HG03575 (cell line): ENCODE data around the gene GPC5.

ENCODE experiments used
- ATAC-seq: cut with Tn5 transposase; IDR thresholded peaks from one replicate; pipeline ENCODE4 v1.9.1; 2021; ENCODE audit not compliant: unreplicated experiment, insufficient number of reproducible peaks, low FRiP score; ENCODE audit errors: extremely low read depth

GPC5 gene

DNA sequence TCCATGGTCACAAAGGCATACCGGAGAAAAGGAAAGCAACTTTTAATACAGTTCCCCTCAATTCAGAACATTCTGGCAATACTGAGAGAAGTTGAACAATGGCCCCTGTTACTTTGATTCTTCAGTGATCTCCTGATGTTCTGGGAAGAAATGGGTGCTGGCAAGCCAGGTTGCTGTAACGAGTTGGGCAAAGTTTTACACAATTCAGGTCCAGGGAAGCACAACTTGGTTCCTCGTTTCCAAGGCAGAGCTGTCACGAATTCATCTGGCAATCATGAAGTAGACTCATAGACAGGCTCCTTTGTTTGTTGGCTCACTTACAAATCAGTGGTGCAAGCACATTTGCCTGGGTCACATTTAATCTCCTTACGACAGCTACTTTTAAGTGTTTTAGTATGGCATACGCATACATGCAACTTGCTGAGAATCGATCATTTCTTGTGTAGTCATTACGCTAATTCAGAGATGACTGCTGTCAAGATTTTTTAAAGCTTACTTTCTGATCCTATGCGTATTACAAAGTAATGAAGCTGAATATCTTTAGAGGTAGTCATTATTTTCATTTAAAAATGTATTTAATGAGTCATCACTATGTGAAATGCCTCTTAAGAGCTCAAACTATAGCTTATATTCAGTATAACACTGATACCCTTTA lies 174.7 kb downstream of the GPC5 start:
- no peak for ATAC-seq

DNA sequence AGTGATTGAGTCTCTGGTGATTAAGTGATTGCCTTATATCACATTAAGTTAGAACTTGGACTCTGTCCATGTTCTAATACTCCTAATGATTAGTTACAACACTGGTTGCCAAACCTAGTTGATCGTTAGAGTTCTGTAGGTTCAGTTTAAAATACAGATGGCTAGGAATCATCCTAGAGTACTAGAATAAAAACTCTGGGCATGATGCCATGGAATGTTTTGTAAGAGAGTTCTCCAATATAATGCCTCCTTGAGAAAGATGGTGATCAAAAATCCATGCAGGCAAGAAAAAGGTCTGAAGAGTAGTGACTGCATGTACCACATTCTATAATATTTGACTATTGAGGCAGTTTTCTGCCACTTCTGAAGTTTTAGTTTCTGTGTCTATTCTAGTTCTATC lies 176.3 kb downstream of the GPC5 start:
- ATAC-seq: no peak

DNA sequence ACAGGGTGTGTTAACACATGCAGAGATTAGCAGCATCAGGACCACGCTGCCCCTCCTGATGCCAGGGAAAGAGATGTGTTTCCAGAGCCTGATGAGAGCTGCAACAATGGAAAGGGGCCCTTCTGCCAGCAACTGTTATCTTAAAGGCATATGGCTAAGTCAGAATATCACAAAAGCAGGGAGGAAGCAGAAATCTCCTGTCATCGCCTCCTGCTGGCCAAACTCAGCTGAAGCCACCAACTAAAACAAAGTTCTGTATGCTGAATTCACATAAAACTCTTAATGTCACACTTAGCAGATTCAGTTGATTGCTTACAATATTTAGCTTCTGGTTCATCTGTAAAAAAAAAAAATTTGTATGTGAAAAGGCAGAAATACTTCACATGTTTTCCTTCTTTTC lies 178.2 kb downstream of the GPC5 start:
- ATAC-seq: no peak

DNA sequence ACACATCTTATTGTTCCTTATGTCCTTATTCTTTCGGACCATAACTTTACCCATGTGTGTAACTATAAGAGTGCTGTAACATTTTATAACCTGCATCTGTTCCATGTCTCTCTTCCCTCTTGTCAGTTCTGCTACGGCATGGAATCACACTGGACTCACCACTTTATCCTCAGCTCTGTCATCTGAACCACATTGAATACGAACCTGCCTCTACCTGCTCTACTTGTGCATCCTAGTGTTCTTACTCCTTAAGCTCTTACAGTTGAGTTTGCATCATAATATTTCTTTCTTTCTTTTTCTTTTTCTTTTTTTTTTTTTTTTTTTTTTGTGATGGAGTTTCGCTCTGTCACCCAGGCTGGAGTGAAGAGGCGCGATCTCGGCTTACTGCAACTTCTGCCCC lies 180.9 kb downstream of the GPC5 start:
- no peak for ATAC-seq

GRCh38 chr13:91580749-91581148 lies 182.3 kb downstream of the GPC5 start:
- no peak for ATAC-seq

DNA sequence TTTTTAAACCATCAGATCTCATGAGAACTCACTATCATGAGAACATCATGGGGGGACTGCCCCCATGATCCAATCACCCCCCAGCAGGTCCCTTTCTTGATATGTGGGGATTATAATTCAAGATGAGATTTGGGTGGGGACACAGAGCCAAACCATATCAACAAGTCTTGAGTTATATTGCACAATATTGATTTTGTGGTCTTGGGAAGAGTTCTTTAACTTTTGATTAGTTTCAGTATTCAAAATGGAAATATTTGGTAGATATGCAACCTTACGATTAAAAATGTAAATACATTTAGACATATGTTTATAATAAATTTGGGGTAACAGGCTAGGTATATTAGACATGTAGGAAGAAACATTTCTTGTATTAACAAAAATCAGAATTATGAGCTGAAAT lies 188.2 kb downstream of the GPC5 start:
- no peak for ATAC-seq

GRCh38 chr13:91588541-91588940 lies 190.1 kb downstream of the GPC5 start:
- ATAC-seq: no peak

DNA sequence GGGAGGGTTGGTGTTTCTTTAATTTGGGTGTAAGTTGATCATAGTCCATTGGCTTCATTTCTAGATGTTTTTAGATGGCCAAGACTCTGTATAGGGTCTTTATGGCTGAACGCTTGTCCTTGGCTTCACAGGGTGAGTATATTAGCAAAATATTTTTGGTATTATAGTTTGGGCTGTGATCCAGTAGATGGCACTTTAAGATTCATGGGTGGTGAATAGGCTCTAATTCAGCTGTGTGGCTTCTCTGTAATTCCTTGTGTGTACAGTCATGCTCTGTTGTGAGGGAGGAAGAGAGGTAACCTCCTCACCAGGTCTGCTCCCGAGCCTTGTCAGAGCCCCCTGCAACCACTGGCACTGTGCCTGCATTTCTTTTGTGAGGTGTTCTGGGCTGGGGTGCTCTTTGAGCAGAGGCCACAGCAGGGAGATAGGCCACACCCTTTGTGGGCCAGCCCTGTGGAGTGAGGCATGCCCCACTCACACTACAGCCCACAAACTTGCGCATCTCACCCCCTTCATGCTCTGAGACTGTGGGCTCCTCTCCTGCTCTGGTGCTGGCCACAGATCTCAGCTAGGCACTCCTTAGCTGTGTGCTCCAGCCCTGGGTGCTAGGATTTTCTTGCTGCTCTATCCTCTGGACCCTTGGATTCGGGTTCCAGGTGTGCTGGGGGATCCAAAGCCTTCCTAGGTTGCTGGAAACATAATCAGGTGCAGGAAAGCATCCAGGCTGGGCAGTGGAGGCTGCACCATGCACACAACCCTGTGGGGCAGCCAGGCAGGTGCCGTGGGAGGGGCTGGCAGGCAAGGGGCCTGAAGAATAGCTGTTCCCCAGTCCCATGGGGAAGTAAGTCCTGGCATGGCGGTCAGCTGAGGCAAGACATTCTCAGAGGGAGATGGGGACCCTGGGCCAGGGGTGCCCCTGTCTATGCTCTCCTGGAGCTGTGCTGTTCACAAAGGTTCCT lies 193.9 kb downstream of the GPC5 start:
- no peak for ATAC-seq

DNA sequence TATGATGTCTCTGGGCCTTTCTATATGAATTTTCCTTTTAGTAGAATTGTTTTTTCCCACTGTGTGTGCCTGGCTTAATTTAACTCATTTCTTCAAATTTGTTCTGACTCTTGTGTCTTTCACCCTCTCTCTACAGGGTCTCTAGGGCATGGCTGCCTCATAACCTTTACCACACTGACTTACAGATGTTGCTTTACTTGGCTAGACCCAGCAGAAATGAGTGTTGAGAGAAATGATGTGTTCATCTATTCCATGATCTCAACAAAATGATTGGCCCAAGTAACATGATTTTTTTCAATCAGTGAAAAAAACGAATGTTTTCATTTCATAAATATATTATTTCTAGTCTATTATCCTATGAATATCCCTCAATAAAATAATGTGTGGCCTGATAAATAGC lies 195.0 kb downstream of the GPC5 start:
- ATAC-seq: no peak

GRCh38 chr13:91594061-91594460 lies 195.6 kb downstream of the GPC5 start:
- no peak for ATAC-seq

GRCh38 chr13:91595677-91596076 lies 197.3 kb downstream of the GPC5 start:
- no peak for ATAC-seq

DNA sequence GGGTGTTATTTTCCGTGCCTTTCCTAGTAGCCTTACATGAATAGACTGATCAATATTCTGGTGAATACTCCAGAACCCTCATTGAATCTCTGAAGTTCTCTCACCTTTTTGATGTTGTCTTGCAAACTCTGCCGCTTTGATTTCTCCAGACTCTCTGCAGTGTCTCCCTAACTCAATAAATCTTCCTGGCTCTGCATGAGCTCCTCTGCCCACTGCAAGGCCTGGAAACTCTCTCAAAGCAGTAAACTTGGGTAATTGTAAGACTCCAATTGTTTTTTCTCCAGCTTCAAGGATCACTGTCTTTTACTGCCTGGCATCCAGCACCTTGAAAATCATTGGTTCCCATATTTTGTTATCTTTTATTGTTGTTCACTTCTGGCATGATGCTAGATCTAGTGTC lies 198.4 kb downstream of the GPC5 start:
- no peak for ATAC-seq

- ATAC-seq: no peak
These were observed 200.2 kb downstream of the GPC5 start for GRCh38 chr13:91598655-91599054.

DNA sequence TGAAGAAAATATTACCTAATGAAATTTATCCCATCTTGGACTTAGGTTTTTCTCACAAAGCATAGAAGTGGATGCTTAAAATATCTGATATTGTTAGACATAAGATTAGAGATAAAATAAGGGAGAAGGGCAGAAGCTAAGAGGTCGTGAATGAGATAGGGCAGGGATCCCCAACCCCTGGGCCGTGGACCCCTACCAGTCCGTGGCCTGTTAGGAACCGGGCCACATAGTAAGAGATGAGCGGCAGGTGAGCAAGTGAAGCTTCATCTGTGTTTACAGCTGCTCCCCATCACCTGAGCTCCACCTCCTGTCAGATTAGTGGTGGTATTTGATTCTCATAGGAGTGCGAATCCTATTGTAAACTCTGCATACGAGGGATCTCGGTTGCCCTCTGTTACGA lies 202.9 kb downstream of the GPC5 start:
- no peak for ATAC-seq

DNA sequence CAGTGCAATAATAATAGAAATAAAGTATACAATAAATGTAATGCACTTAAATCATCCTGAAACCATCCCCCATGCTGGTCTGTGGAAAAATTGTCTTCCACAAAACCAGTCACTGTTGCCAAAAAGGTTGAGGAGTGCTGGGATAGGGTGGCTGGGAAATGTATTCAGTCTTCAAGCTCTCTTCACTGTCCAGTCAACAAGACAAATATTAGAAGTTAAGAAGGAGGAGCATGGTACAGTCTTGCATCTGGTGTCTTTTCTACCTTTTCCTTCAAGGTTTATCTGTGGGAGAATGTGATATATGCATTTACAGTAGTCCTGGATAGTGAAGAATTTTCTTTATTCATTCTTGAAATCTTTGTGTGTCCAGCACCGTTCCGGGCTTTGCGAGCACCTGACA lies 203.4 kb downstream of the GPC5 start:
- ATAC-seq: no peak

- no peak for ATAC-seq
These were observed 210.9 kb downstream of the GPC5 start for GRCh38 chr13:91609353-91609752.

DNA sequence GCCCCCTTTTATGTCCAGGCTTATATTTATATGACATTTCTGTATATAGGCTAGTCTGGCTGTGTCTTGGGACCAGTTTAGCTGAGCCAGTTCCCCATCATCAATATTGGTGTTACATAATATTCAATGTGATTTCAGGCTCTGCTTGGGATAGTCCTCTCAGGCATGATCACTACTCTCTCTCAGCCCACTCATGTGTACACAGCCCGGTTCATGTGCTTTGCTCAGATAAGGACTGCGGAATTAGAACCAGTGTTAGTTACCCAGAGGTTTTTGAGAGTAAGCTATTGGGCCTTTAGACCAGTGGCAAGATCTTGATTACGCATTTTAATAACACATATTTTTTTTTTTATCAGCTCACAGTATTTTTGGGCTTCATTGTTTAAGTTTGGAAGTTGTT lies 219.9 kb downstream of the GPC5 start:
- no peak for ATAC-seq

GRCh38 chr13:91620670-91621141 lies 222.3 kb downstream of the GPC5 start:
- ATAC-seq: no peak

DNA sequence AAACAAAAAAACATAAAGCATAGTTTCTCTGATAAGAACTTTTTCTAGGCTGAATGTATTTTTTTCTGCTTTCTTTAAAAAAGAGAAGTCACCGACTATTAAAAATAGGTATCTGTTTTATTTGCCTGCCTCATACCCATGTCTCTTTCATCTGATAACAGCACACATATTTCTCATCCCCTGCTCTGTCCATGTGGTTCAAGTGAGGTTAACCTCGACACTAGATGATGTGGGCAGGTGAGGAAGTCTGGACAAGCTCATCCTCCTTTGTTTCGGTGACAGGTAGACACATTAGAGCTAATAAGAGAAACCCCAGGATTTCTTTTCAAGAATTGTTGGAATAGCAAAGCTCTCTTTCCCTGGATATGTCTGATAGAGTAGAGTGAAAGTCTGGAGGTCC lies 222.7 kb downstream of the GPC5 start:
- ATAC-seq: no peak

DNA sequence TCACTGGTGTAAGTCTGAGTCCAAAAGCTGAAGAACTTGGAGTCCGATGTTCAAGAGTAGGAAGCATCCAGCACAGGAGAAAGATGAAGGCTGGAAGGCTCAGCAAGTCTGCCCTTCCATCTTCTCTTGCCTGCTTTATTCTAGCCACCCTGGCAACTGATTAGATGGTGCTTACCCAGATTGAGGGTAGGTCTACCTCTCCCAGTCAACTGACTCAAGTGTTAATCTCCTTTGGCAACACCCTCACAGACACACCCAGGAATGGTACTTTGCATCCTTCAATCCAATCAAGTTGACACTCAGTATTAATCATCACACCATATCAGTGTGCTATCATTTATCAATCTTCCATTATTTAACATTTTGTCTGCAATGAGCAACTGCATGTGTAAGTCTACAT lies 223.5 kb downstream of the GPC5 start:
- ATAC-seq: no peak
